ENCODE data around the gene KRTAP1-4.

The KRTAP1-4 gene

GRCh38 chr17:41019415-41019814 is 10.6 kb downstream of the KRTAP1-4 start:
- in situ Hi-C loops (cut with HindIII; ENCODE audit: low sequenced_read_pairs), result no loop called here
- TF ChIP-seq, protein P1, sequence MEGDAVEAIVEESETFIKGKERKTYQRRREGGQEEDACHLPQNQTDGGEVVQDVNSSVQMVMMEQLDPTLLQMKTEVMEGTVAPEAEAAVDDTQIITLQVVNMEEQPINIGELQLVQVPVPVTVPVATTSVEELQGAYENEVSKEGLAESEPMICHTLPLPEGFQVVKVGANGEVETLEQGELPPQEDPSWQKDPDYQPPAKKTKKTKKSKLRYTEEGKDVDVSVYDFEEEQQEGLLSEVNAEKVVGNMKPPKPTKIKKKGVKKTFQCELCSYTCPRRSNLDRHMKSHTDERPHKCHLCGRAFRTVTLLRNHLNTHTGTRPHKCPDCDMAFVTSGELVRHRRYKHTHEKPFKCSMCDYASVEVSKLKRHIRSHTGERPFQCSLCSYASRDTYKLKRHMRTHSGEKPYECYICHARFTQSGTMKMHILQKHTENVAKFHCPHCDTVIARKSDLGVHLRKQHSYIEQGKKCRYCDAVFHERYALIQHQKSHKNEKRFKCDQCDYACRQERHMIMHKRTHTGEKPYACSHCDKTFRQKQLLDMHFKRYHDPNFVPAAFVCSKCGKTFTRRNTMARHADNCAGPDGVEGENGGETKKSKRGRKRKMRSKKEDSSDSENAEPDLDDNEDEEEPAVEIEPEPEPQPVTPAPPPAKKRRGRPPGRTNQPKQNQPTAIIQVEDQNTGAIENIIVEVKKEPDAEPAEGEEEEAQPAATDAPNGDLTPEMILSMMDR (IDR thresholded peaks at IDR 0.05; ENCODE audit: low read depth, low read length), result no peak
- H3K4me3 ChIP-seq (ENCODE audit: low read depth, low read length), result no peak overlapping the region
- DNase-seq (ENCODE audit: low read depth, low spot score), result no peak

DNA sequence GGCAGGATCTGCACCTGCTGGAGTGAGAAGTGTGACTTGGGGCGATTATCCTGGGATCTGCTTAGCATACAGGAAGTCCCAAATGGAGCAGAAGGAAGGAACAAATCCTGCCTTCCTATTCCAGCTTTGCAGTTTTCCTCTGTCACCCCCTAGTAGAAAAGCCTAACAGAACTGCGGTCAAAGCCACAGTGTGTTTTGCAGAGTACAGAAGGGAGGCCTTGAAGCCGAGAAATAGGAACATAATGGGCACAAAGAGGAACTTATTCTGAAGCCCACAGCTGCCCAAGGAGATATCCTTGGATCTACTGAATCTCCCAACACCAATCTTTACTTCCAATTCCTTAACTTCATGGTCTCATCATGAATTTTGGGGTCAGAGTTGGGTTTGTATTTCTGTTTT is 11.5 kb downstream of the KRTAP1-4 start:
- TF ChIP-seq, protein P1 (IDR thresholded peaks at IDR 0.05; ENCODE audit: low read depth, low read length), result no peak
- H3K4me3 ChIP-seq (ENCODE audit: low read depth, low read length), result no peak overlapping the region
- DNase-seq (ENCODE audit: low read depth, low spot score), result no peak
- in situ Hi-C loops (cut with HindIII; ENCODE audit: low sequenced_read_pairs), result no loop called here

DNA sequence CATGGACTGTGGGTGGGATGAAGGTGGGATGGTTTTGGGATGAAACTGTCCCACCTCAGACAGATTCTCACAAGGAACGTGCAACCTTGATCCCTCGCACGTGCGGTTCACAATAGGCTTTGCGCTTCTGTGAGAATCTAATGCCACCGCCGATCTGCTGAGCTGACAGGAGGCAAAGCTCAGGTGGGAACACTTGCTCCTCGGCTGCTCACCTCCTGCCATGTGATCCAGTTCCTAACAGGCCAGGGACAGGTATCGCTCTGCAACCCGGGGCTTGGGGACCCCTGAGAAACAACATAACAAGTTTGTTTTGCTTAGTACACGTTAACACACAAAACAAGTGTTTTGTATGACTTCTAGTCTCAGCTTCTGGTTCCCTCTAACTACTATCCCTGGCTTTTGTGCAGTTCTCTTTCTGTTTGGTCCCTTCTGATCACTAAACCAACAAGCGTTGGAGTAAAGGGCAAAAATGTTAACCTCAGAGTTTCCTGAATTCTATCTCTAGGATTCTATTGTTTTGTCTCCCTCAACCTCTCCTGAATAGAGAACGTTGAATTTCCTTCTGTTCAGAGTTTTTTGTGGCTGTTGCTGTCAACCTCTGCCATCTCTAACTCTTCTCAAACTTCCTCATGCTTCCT is 13.3 kb downstream of the KRTAP1-4 start:
- in situ Hi-C loops (cut with HindIII; ENCODE audit: low sequenced_read_pairs), result no loop called here
- H3K4me3 ChIP-seq (ENCODE audit: low read depth, low read length), result no peak overlapping the region
- TF ChIP-seq, protein P1 (IDR thresholded peaks at IDR 0.05; ENCODE audit: low read depth, low read length), result no peak
- DNase-seq (ENCODE audit: low read depth, low spot score), result no peak

DNA sequence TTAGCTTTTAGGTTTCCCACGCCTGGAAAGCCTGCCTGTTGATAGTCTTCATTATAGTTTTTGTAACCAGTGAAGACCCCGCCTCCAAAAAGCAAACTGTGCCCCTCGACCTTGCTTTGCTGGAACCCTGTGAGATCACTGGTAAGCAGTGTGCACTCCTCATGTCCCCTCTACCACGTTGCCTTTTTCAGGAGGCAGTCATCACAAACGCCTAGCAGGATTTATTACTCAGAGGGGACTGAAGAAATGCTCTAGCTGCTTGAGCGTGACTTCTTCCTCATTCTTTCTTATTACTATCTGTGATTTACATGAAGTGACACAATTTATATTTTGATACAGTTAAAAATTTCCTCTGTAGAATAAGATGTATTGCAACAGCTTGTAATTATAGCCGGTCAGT is 14.5 kb downstream of the KRTAP1-4 start:
- in situ Hi-C loops (cut with HindIII; ENCODE audit: low sequenced_read_pairs), result no loop called here
- H3K4me3 ChIP-seq (ENCODE audit: low read depth, low read length), result no peak overlapping the region
- TF ChIP-seq, protein P1 (IDR thresholded peaks at IDR 0.05; ENCODE audit: low read depth, low read length), result no peak
- no peak for DNase-seq (ENCODE audit: low read depth, low spot score)

DNA sequence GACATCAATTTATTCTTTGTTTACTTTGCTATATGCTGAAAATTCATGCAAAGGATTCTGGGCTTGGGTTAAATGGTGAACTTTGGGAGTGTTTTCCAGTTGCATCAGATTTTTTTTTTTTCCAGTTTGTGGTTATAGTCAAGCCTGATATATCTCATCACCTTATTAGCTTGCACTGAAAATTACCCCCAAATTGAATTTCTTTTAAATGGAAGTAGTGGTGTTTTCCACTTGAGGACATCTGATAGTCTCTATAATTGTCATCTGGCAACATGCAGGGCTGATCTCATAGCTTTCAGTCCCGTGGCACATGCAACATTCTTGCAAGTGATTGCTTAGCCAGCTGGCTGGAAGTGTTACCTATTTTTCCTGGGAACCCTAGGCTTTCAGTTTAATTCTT is 16.4 kb downstream of the KRTAP1-4 start:
- TF ChIP-seq, protein P1 (IDR thresholded peaks at IDR 0.05; ENCODE audit: low read depth, low read length), result no peak
- DNase-seq (ENCODE audit: low read depth, low spot score), result no peak
- H3K4me3 ChIP-seq (ENCODE audit: low read depth, low read length), result no peak overlapping the region
- in situ Hi-C loops (cut with HindIII; ENCODE audit: low sequenced_read_pairs), result no loop called here

GRCh38 chr17:41013181-41013580 is 16.8 kb downstream of the KRTAP1-4 start:
- in situ Hi-C loops (cut with HindIII; ENCODE audit: low sequenced_read_pairs), result no loop called here
- TF ChIP-seq, protein P1 (IDR thresholded peaks at IDR 0.05; ENCODE audit: low read depth, low read length), result no peak
- no peak for DNase-seq (ENCODE audit: low read depth, low spot score)
- H3K4me3 ChIP-seq (ENCODE audit: low read depth, low read length), result no peak overlapping the region
